Esophagus muscularis mucosa (tissue), 4 donors: Measurements from ENCODE around the gene DOCK4. TPM values are rescaled to one million over a fixed set of nuclear protein-coding genes. Genes with fewer than 3 reads are reported as not detected.

Experiments used
- DNase-seq: peaks from one replicate; pipeline ENCODE4 v3.0.0-alpha.2; 2017; ENCODE audit errors: extremely low spot score
- H3K27ac ChIP-seq, 4 donors: fragments of 200-600 bp; sonication (generic); replicated peaks in 1 of 4; 1 replicate in 3 of 4; 2 replicates in 1 of 4; pipeline ENCODE4 v1.5.1; 2016 to 2019; ENCODE audit warnings: mild to moderate bottlenecking in 1 of 4
- H3K27me3 ChIP-seq, 4 donors: fragments of 200-600 bp; sonication (generic); one replicate each; pipeline versions ENCODE4 v1.5.1 to v1.6.0; 2016 to 2019
- H3K36me3 ChIP-seq, 4 donors: fragments of 200-600 bp; sonication (generic); one replicate each; pipeline ENCODE4 v1.5.1; 2016 to 2019
- H3K4me1 ChIP-seq, 4 donors: fragments of 200-600 bp; sonication (generic); one replicate each; pipeline ENCODE4 v1.5.1; 2016 to 2019
- H3K4me3 ChIP-seq, 4 donors: fragments of 200-600 bp; sonication (generic); 1 replicate in 2 of 4; 2 replicates in 2 of 4; pipeline ENCODE4 v1.5.1; 2016 to 2019; ENCODE audit warnings: mild to moderate bottlenecking in 4 of 4, moderate library complexity in 1 of 4
- H3K9me3 ChIP-seq, 4 donors: fragments of 200-600 bp; sonication (generic); 1 replicate in 3 of 4; 2 replicates in 1 of 4; pipeline ENCODE4 v1.5.1; 2016 to 2019
- EP300 ChIP-seq: sonication (generic); formaldehyde crosslinking; IDR thresholded peaks from one replicate; pipeline ENCODE4 v1.6.1; 2017; ENCODE audit warnings: antibody characterized with exemption
- POLR2A ChIP-seq: fragments of 450-650 bp; IDR thresholded peaks from one replicate; pipeline ENCODE4 v1.6.1; 2017; ENCODE audit warnings: antibody characterized with exemption, moderate library complexity, mild to moderate bottlenecking, low read depth
- POLR2AphosphoS5 ChIP-seq, 2 donors: sonication (generic); formaldehyde crosslinking; IDR thresholded peaks; one replicate each; pipeline ENCODE4 v1.6.1; 2017; ENCODE audit warnings: antibody characterized with exemption in 2 of 2
- WGBS: methylation state at CpG from one replicate; pipeline ENCODE4 v1.1.5; 2018; 5-methylcytosine and 5-hydroxymethylcytosine counted together
- intact Hi-C: fragments of 100-400 bp; cut with DNase I; formaldehyde crosslinking; loops from one replicate; pipeline ENCODE4 v1.15.1; 2023
- total RNA-seq, 4 donors: library from RNA; depleted of rRNA; stranded (reverse); fragments of >200 nt; gene quantifications; one replicate each; pipeline versions ENCODE4 v1.1.0 to v1.2.1, GENCODE V29; 2016
- TF ChIP-seq, protein P1 (sequence below), 3 experiments: fragments of 200-600 bp in 2 of 3; fragments of 450-650 bp in 1 of 3; sonication (generic) in 2 of 3; IDR thresholded peaks; one replicate each; pipeline ENCODE4 v1.5.1; 2017 to 2019; ENCODE audit warnings: antibody characterized with exemption in 3 of 3, mild to moderate bottlenecking in 2 of 3, moderate library complexity in 1 of 3

DOCK4 gene
- total RNA-seq, 4 donors from 2014 or later: 14.0 to 25.3 (median 18.8) TPM

GRCh38 chr7:112049555-112050249, 156.5 kb downstream of the DOCK4 start:
- Histone ChIP-seq H3K27me3 (no peaks in the 10 kb centered on the region), H3K4me3 (no peak overlapping the region), H3K27ac (no peak overlapping the region), H3K36me3 (no peaks in the 10 kb centered on the region), H3K9me3 (peaks cover 0 to 8% (median 4%) of the 10 kb centered on the region in 4 donors), H3K4me1 (peaks cover 7 to 13% (median 10%) of the 10 kb centered on the region in 4 donors)
- TF ChIP-seq POLR2AphosphoS5 (IDR thresholded peaks at IDR 0.05) (no peak), EP300 (no peak), POLR2A (no peak)
- TF ChIP-seq, protein P1, sequence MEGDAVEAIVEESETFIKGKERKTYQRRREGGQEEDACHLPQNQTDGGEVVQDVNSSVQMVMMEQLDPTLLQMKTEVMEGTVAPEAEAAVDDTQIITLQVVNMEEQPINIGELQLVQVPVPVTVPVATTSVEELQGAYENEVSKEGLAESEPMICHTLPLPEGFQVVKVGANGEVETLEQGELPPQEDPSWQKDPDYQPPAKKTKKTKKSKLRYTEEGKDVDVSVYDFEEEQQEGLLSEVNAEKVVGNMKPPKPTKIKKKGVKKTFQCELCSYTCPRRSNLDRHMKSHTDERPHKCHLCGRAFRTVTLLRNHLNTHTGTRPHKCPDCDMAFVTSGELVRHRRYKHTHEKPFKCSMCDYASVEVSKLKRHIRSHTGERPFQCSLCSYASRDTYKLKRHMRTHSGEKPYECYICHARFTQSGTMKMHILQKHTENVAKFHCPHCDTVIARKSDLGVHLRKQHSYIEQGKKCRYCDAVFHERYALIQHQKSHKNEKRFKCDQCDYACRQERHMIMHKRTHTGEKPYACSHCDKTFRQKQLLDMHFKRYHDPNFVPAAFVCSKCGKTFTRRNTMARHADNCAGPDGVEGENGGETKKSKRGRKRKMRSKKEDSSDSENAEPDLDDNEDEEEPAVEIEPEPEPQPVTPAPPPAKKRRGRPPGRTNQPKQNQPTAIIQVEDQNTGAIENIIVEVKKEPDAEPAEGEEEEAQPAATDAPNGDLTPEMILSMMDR (IDR thresholded peaks at IDR 0.05): no peak
- no peak for DNase-seq
- 86% methylated on average over 2 of the region's 2 CpGs for WGBS
- intact Hi-C loops: no loop called here

GRCh38 chr7:112047421-112047820, 158.8 kb downstream of the DOCK4 start:
- Histone ChIP-seq H3K27ac (no peak overlapping the region), H3K4me1 (peaks cover 0 to 5% (median 1%) of the 10 kb centered on the region in 4 donors), H3K27me3 (no peaks in the 10 kb centered on the region), H3K4me3 (no peak overlapping the region), H3K9me3 (peaks cover 0 to 8% (median 4%) of the 10 kb centered on the region in 4 donors), H3K36me3 (no peaks in the 10 kb centered on the region)
- DNase-seq: no peak
- 91% methylated on average over 2 of the region's 2 CpGs for WGBS
- TF ChIP-seq POLR2A: no peak
- TF ChIP-seq, protein P1 (IDR thresholded peaks at IDR 0.05): no peak
- TF ChIP-seq POLR2AphosphoS5 (IDR thresholded peaks at IDR 0.05): no peak
- no peak for TF ChIP-seq EP300
- intact Hi-C loops: no loop called here

- TF ChIP-seq POLR2AphosphoS5 (IDR thresholded peaks at IDR 0.05): no peak
- TF ChIP-seq, protein P1 (IDR thresholded peaks at IDR 0.05): no peak
- TF ChIP-seq POLR2A: no peak
- TF ChIP-seq EP300: no peak
- Histone ChIP-seq H3K27me3 (no peaks in the 10 kb centered on the region), H3K36me3 (no peaks in the 10 kb centered on the region), H3K4me1 (peaks cover 0 to 5% (median 1%) of the 10 kb centered on the region in 4 donors), H3K27ac (no peak overlapping the region), H3K4me3 (no peak overlapping the region), H3K9me3 (peaks cover 0 to 8% (median 4%) of the 10 kb centered on the region in 4 donors)
- intact Hi-C loops: no loop called here
- DNase-seq: no peak
Observed at GRCh38 chr7:112045222-112045621, 161.0 kb downstream of the DOCK4 start.

GRCh38 chr7:112042631-112043030, 163.6 kb downstream of the DOCK4 start:
- Histone ChIP-seq H3K36me3 (no peaks in the 10 kb centered on the region), H3K9me3 (peaks cover 0 to 6% (median 3%) of the 10 kb centered on the region in 4 donors), H3K27ac (no peak overlapping the region), H3K27me3 (no peaks in the 10 kb centered on the region), H3K4me1 (no peaks in the 10 kb centered on the region), H3K4me3 (no peak overlapping the region)
- intact Hi-C loops: no loop called here
- 92% methylated on average over 8 of the region's 8 CpGs for WGBS
- TF ChIP-seq, protein P1 (IDR thresholded peaks at IDR 0.05): no peak
- TF ChIP-seq EP300 (no peak), POLR2AphosphoS5 (IDR thresholded peaks at IDR 0.05) (no peak), POLR2A (no peak)
- DNase-seq: no peak

- no peaks in the 10 kb centered on the region for H3K4me1 ChIP-seq
- DNase-seq: no peak
- intact Hi-C loops: no loop called here
- H3K4me3 ChIP-seq: no peak overlapping the region
- H3K27me3 ChIP-seq: no peaks in the 10 kb centered on the region
- H3K27ac ChIP-seq: no peak overlapping the region
- no peaks in the 10 kb centered on the region for H3K36me3 ChIP-seq
- TF ChIP-seq POLR2A (no peak), POLR2AphosphoS5 (IDR thresholded peaks at IDR 0.05) (no peak), EP300 (no peak)
- TF ChIP-seq, protein P1 (IDR thresholded peaks at IDR 0.05): no peak
- WGBS: 100% methylated on average over 1 of the region's 1 CpG
- no peaks in the 10 kb centered on the region for H3K9me3 ChIP-seq
Observed at GRCh38 chr7:112038353-112038752, 167.8 kb downstream of the DOCK4 start.
